Measurements from ENCODE around the gene ISG20L2.
A peak's percentile ranks its signal among the peaks of the same experiment; 100 is the strongest.

Gene ISG20L2

DNA sequence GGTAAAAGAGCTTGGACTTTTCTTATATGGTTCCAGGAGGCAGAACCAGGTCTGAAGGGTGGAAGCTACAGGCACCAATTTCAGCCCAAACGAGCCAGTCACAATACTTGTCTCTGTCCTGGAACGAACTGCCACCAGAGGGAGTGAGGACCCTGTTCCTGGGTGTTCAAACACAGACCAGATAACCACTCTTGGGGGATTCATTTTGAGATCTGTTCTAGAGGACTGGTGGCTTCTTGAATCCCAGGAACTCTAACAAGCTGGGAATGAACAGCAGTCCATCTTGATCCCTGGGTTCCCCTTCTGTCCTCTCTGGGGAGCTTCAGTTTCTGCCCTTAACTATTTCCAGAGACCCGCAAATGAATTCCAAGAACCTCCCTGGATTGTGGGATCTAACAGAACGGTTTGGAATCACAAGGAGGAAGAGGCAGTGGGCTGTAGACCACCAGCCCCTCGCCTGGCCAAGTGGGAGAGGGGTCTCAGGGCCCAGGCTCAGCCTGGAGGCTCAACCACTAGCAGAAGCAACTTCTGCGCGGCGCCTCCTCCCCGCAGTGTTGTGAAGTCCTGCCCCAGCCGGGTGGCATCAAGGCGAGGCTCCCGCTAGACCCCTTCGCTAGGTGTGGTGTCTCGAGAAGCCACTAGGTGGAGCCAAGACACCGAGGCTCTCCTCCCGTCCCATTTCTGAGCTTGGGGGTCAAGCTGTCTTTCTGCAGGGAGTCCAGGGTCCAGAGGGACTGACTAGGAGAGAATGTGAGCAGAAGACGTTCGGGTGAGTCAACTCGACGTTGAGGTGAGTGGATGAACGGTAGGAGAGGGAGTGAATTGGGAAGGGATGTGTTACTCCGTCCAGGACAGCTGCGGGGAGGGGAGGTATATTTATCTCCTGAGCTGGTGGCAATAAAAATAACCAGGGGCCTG, 39.3 kb downstream of the ISG20L2 start:
- H3K27me3 ChIP-seq (ENCODE audit: control insufficient read depth, low read length): peaks cover 57% of the 10 kb centered on the region

DNA sequence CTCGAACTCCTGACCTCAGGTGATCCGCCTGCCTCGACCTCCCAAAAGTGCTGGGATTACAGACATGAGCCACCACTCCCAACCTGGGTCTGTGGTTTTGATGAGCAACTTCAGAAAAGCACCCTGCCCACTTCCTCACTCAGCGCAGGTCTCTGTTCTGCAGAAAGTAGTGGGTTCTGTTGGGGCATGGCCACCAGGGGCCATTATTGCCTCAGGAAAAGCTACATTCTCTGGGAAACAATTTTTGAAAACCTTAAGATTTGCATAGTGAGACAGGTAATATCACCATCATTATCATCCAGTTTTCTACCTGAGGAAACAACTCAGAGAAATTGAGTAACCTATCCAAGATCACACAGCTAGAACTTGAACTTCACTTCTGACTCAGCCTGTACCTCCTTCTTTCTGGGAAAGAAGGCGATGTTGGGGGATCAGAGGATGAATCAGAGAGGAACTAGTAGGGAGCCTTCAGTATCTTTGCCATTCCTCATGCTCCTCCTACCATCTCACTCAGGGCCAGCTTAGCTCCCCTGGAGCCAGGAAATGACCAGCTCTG, 44.3 kb downstream of the ISG20L2 start:
- Histone ChIP-seq H3K9me2 (replicated peaks; ENCODE audit: control insufficient read depth, low read length) (no peaks in the 10 kb centered on the region), H3K79me2 (ENCODE audit: control insufficient read depth, low read length) (no peaks in the 10 kb centered on the region), H3K4me1 (ENCODE audit: control insufficient read depth, low read length) (peaks cover 27% of the 10 kb centered on the region), H3K27ac (ENCODE audit: low read depth, low read length) (no peak overlapping the region), H3K4me3 (ENCODE audit: low read length) (no peak overlapping the region), H3K36me3 (ENCODE audit: control insufficient read depth, low read length) (no peaks in the 10 kb centered on the region), H4K20me1 (ENCODE audit: control insufficient read depth, insufficient read depth, low read depth, low read length) (no peaks in the 10 kb centered on the region), H3F3A (ENCODE audit: control insufficient read depth, insufficient read depth) (0 out of 2 replicates have a peak, but pooled peaks cover 3% of the 10 kb centered on the region), H3K27me3 (ENCODE audit: control insufficient read depth, low read length) (peaks cover 43% of the 10 kb centered on the region), H3K4me2 (ENCODE audit: low read length) (no peak overlapping the region), H3K9me3 (ENCODE audit: control insufficient read depth, insufficient read depth, low read length) (no peaks in the 10 kb centered on the region)
- no peak for TF ChIP-seq EZH2phosphoT487 (IDR thresholded peaks at IDR 0.05; ENCODE audit: borderline replicate concordance, low read length)
- TF ChIP-seq, protein P1, sequence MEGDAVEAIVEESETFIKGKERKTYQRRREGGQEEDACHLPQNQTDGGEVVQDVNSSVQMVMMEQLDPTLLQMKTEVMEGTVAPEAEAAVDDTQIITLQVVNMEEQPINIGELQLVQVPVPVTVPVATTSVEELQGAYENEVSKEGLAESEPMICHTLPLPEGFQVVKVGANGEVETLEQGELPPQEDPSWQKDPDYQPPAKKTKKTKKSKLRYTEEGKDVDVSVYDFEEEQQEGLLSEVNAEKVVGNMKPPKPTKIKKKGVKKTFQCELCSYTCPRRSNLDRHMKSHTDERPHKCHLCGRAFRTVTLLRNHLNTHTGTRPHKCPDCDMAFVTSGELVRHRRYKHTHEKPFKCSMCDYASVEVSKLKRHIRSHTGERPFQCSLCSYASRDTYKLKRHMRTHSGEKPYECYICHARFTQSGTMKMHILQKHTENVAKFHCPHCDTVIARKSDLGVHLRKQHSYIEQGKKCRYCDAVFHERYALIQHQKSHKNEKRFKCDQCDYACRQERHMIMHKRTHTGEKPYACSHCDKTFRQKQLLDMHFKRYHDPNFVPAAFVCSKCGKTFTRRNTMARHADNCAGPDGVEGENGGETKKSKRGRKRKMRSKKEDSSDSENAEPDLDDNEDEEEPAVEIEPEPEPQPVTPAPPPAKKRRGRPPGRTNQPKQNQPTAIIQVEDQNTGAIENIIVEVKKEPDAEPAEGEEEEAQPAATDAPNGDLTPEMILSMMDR (IDR thresholded peaks at IDR 0.05; ENCODE audit: low read depth, low read length, poor library complexity, severe bottlenecking): peak; percentile 16

More for the DNA sequence above, 39.3 kb downstream of the ISG20L2 start:
- no peaks in the 10 kb centered on the region for H3K36me3 ChIP-seq (ENCODE audit: control insufficient read depth, low read length)
- H3K9me3 ChIP-seq (ENCODE audit: control insufficient read depth, insufficient read depth, low read length): no peaks in the 10 kb centered on the region
- no peaks in the 10 kb centered on the region for H3K79me2 ChIP-seq (ENCODE audit: control insufficient read depth, low read length)
- no peak overlapping the region for H3K4me3 ChIP-seq (ENCODE audit: low read length)
- H3K4me2 ChIP-seq (ENCODE audit: low read length): peak overlapping the region; percentile 42
- no peaks in the 10 kb centered on the region for H3F3A ChIP-seq (ENCODE audit: control insufficient read depth, insufficient read depth)
- TF ChIP-seq, protein P1 (IDR thresholded peaks at IDR 0.05; ENCODE audit: low read depth, low read length, poor library complexity, severe bottlenecking): peak; percentile 88
- TF ChIP-seq EZH2phosphoT487 (IDR thresholded peaks at IDR 0.05; ENCODE audit: borderline replicate concordance, low read length): peak; percentile 37; the same call in 1 of the 2 replicates
- no peak overlapping the region for H3K27ac ChIP-seq (ENCODE audit: low read depth, low read length)
- no peaks in the 10 kb centered on the region for H4K20me1 ChIP-seq (ENCODE audit: control insufficient read depth, insufficient read depth, low read depth, low read length)
- H3K9me2 ChIP-seq (replicated peaks; ENCODE audit: control insufficient read depth, low read length): no peaks in the 10 kb centered on the region
- peaks cover 25% of the 10 kb centered on the region for H3K4me1 ChIP-seq (ENCODE audit: control insufficient read depth, low read length)

DNA sequence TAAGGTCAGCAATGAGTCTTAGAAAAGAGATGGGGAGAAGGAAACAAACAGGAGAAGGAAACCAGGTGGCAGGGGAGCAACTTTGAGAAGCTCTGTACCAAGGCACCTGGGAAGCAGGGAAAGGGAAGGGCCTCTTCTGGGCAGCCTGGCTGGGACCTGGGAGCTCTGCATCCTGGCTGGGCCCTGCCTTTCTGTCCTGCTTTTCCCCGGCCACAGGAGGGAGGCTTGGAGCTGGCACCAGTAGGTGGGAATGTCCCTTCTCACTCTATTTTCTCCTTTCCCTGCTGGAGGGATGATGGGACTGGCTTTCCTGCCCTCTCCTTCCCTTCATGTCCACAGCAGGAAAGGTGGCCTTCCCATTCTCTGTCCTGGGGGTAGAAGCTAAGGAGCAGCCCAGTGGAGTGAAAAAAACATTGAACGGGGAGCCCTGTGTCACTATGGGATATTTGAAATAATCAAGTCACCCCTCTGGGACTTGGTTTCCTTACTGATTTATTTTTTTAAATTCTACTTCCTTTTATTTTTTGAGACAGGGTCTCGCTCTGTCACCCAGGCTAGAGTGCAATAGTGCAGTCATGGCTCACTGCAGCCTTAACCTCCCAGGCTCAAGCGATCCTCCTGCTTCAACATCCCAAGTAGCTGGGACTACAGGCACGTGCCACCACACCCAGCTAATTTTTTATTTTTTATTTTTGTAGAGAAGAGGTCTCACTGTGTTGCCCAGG, 46.2 kb downstream of the ISG20L2 start:
- no peaks in the 10 kb centered on the region for H3K9me3 ChIP-seq (ENCODE audit: control insufficient read depth, insufficient read depth, low read length)
- peaks cover 28% of the 10 kb centered on the region for H3K4me1 ChIP-seq (ENCODE audit: control insufficient read depth, low read length)
- no peaks in the 10 kb centered on the region for H3K9me2 ChIP-seq (replicated peaks; ENCODE audit: control insufficient read depth, low read length)
- peaks cover 56% of the 10 kb centered on the region for H3K27me3 ChIP-seq (ENCODE audit: control insufficient read depth, low read length)
- peak overlapping the region; percentile 21 for H3K4me2 ChIP-seq (ENCODE audit: low read length)
- H3F3A ChIP-seq (ENCODE audit: control insufficient read depth, insufficient read depth): 0 out of 2 replicates have a peak, but pooled peaks cover 3% of the 10 kb centered on the region
- H3K36me3 ChIP-seq (ENCODE audit: control insufficient read depth, low read length): no peaks in the 10 kb centered on the region
- H4K20me1 ChIP-seq (ENCODE audit: control insufficient read depth, insufficient read depth, low read depth, low read length): no peaks in the 10 kb centered on the region
- H3K4me3 ChIP-seq (ENCODE audit: low read length): no peak overlapping the region
- TF ChIP-seq, protein P1 (IDR thresholded peaks at IDR 0.05; ENCODE audit: low read depth, low read length, poor library complexity, severe bottlenecking): no peak
- no peak for TF ChIP-seq EZH2phosphoT487 (IDR thresholded peaks at IDR 0.05; ENCODE audit: borderline replicate concordance, low read length)
- H3K27ac ChIP-seq (ENCODE audit: low read depth, low read length): no peak overlapping the region
- no peaks in the 10 kb centered on the region for H3K79me2 ChIP-seq (ENCODE audit: control insufficient read depth, low read length)
